ENCODE results near the gene TIGD4.

The TIGD4 gene

GRCh38 chr4:152785639-152786615 lies 6.4 kb upstream of the TIGD4 start:
- no peak for TF ChIP-seq CTCF (IDR thresholded peaks at IDR 0.05; ENCODE audit: extremely low read depth, insufficient read depth, missing control alignments)
- no peak for DNase-seq (ENCODE audit: low spot score)
- in situ Hi-C loops (cut with MboI; ENCODE audit: low pct_unique_long_range_greater_than_20kb, low sequenced_read_pairs, unreplicated experiment) = no loop called here

- no peak for DNase-seq (ENCODE audit: low spot score)
- in situ Hi-C loops (cut with MboI; ENCODE audit: low pct_unique_long_range_greater_than_20kb, low sequenced_read_pairs, unreplicated experiment) = no loop called here
- peak; percentile 13 for TF ChIP-seq CTCF (IDR thresholded peaks at IDR 0.05; ENCODE audit: extremely low read depth, insufficient read depth, missing control alignments)
Measured at GRCh38 chr4:152784490-152785350, 5.2 kb upstream of the TIGD4 start.

GRCh38 chr4:152780267-152780778 lies 793 bp upstream of the TIGD4 start:
- in situ Hi-C loops (cut with MboI; ENCODE audit: low pct_unique_long_range_greater_than_20kb, low sequenced_read_pairs, unreplicated experiment) = no loop called here
- TF ChIP-seq CTCF (IDR thresholded peaks at IDR 0.05; ENCODE audit: extremely low read depth, insufficient read depth, missing control alignments) = no peak
- no peak for DNase-seq (ENCODE audit: low spot score)

GRCh38 chr4:152778656-152779512 lies 646 bp downstream of the TIGD4 start:
- DNase-seq (ENCODE audit: low spot score) = peak; percentile 20

GRCh38 chr4:152777488-152777887 lies 2.0 kb downstream of the TIGD4 start:
- in situ Hi-C loops (cut with MboI; ENCODE audit: low pct_unique_long_range_greater_than_20kb, low sequenced_read_pairs, unreplicated experiment) = no loop called here
- DNase-seq (ENCODE audit: low spot score) = no peak
- no peak for TF ChIP-seq CTCF (IDR thresholded peaks at IDR 0.05; ENCODE audit: extremely low read depth, insufficient read depth, missing control alignments)

More at GRCh38 chr4:152778656-152779512, 646 bp downstream of the TIGD4 start:
- TF ChIP-seq CTCF (IDR thresholded peaks at IDR 0.05; ENCODE audit: extremely low read depth, insufficient read depth, missing control alignments) = no peak
- in situ Hi-C loops (cut with MboI; ENCODE audit: low pct_unique_long_range_greater_than_20kb, low sequenced_read_pairs, unreplicated experiment) = no loop called here
